Measurements from ENCODE around the gene AKTIP. TPM values are rescaled to one million over a fixed set of nuclear protein-coding genes. Genes with fewer than 3 reads are reported as not detected.

Gene AKTIP
- total RNA-seq, 1 donor from 2014 or later, result 85.5 TPM

DNA sequence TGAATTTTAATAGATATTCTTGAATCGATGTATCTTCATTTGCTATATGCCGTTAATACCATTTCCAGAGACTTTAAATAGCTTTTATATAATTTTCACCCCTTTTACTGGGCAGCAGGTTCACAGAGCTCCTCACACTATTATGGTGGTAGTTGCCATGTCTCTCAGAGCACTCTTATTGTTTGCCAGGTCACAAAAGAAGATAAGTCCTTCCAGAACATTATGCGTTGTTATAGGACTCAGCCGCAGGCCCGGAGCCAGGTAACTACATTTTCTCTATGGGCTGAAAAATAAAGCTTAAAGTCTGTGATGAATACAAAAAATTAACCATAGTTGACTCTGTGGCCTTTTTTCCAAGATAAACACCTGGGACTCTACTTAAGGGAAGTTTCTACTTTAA lies 24.0 kb downstream of the AKTIP start:
- no peak for DNase-seq

DNA sequence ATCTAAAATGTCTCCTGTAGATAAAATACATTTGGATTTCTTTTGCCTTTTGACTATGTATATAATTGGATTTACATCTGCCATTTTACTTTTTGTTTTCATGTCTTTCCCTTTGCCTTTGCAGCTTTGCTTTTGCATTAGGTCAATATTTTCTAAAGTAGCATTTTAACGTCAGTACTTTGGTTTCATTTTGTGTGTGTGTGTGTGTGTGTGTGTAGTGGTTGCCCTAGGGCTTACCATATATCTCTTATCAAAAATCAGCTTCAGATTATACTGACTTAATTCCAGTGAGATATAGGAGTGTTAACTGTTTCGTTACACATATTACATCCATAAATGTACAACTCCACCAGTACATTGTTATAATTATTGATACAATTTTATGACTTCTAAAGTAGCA lies 26.1 kb downstream of the AKTIP start:
- DNase-seq, result no peak

DNA sequence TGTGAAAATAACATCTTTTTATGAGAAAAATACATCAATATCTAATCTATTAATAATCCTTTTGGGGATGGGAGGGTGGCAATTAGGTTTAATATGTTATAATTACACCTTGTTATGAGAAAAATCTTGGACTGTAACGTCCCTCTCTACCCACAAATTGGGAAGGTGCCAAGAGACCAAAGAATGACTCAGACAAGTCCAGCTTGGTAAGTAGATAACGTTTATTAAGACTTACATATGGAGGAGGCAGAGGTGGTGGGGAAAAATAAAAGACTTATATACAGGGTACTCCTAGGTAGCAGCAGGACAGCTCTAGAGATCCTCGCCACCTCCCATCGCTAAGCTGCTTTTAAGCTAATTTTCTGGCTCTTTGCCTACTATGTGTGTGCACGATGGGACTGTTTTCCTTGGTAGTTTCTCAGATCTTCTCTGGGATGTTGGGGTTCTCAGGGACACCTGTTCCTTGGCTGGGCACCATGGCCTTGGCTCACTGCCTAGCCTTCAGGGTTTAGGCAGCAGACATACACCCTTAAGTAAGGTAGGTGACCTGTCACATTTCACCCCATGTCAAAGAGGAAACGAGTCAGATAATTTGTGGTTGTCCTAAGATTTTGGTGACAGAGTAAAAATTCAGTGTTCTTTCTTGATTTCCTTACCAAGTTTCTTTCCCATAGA lies 37.3 kb downstream of the AKTIP start:
- no peak for DNase-seq

DNA sequence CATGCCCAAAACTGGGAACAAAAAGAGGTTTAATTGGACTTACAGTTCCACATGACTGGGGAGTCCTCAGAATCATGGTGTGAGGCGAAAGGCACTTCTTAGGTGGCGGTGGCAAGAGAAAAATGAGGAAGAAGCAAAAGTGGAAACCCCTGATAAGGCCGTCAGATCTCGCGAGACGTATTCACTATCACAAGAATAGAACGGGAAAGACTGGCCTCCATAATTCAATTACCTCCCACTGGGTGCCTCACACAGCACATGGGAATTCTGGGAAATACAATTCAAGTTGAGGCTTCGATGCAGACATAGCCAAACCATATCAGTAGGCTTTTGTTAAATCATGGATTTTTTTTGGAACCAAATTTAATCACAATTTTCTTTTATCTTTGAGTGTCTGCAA lies 44.4 kb downstream of the AKTIP start:
- DNase-seq, result no peak

DNA sequence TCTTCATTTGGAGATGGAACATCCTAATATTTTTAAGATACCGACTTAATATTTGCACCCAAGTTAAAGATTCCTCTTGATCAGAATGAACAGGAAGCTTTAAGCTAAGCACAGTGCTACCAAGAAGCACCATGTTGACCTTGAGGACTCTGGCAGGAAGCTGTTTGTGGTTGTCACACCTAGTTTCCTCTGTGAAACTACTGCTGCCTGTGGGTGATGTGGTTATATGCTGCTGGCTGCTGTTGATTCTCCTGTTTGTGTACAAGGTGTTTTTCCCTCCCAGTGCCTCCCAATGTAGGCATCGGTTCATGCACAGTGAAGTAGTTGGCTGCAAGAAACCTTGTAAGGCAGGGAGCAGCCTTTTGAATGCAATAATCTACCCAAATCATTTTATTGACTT lies 45.3 kb downstream of the AKTIP start:
- DNase-seq, result no peak

DNA sequence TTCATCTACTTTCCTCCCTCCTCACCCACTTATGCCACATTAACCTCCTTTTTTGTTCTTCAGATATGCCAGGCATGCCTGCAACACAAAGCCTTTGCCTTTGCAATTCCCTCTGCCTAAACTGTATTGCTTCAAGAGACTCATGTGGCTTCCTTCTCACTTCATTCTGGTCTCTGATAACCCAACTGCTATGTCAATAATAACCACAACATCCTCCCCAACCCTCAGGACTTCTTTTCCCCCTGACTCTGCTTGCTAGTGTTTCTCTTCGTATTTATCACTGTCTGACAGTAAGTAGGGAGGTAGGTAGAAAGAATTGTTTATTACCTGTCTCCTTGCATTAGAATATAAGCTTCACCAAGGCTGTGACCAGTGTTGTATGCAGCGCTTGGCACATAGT lies 46.4 kb downstream of the AKTIP start:
- DNase-seq, result no peak

DNA sequence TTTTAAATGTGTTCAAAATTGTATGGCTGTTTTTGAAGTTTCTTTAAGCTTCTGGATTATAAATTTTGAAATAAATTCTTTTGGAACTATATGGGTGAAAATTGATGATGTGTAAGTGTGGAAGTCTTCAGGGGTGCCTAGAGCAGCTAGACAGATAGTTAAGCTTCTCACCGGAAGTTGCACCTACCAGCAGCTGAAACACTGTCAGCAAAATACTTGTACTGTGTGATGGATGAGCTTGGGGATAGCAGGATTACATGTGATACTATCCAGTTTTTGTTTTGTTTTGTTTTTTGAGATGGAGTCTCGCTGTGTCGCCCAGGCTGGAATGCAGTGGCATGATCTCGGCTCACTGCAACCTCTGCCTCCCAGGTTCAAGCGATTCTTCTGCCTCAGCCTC lies 49.1 kb downstream of the AKTIP start:
- no peak for DNase-seq

DNA sequence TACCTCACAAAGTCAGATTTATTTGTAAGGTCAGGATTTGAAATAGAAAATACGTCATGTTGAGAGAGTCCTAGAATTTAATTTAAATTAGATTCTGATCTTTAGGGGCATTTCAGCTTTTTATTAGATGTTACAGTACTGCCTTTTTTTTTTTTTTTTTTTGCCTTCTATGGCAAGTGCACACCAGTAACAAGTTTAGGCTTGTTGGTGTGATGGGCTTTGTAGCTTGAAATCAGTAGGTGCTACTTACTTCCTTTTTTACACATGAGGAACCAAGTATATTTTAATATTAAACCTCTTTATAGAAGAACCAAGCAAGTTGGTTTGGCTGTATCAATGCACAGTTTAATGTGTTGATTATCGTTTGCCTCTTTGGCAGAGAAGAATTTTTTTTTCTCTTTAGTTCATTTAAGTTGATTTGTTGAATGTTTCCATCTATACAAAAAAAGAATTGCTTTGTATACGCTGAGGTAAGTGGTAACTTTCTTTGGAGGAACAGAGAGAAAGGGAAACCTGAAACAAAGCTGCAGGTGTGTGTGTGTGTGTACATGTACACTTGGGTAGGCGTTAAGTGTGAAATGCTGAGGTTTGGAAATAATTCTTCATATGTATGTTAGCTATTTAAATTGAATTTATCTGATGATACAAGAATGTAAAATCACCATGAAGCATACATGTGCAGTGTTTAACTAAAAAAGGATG lies 53.0 kb downstream of the AKTIP start:
- DNase-seq, result no peak

DNA sequence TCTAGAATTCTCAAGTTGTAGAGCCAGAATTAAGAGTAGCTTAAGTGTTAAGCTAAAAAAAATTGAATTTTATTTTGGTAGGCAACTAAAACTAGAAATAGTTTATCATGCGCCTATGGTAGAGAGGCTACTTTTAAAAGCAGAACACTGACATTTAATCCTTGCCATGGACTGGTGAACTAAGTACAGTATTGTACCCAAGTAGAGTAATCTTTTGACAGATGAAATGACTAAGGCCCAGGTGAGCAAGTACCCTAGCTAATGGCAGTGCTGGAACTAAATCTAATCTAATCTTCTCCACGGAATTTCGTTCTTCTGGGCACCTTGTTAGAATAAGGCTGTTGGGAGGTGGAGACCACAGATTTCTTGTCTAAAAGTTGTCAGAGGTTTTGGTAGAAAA lies 56.9 kb downstream of the AKTIP start:
- DNase-seq, result no peak

DNA sequence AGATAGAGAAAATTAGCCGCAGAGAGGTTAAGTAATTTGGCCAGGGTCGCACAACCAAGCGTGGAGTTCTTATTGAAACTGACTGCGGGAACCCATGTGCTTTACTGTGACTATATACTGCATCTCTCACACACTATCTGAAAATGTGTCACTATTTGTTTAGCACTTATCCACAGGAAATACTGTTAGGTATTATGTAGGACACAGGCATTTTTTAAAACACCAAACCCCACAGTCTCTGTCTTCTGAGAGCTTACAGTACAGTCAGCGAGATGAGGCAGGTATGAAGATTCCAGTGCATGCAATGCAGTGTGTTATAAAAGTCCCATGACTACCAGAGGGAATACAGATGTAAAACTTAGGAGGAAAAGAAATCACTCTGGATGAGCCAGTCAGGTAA lies 57.5 kb downstream of the AKTIP start:
- DNase-seq, result no peak

Small RNA genes lying within 50 kb of the gene (small RNA-seq; reads per million reads assigned to genes)
- not detected for gene RNU6-1153P (ENCODE audit: low replicate concordance)

Other genes with a start within 250 kb of the AKTIP start
- gene RBL2, start 68.7 kb downstream of the AKTIP start, total RNA-seq, result 78.7 TPM
- 11.4 TPM for gene RPGRIP1L, start 200.7 kb upstream of the AKTIP start, total RNA-seq
- 119 TPM for gene FTO, start 200.9 kb upstream of the AKTIP start, total RNA-seq